ENCODE data around the gene POLR2E. TPM values are rescaled to one million over a fixed set of nuclear protein-coding genes. Genes with fewer than 3 reads are reported as not detected.

Gene POLR2E
- total RNA-seq, 1 donor from 2014 or later: 39.1 TPM

- H3K36me3 ChIP-seq (ENCODE audit: control insufficient read depth in 3 of 3, insufficient read depth in 3 of 3, low read length in 3 of 3): peaks cover 0 to 2% (median 0%) of the 10 kb centered on the region in 3 donors
- no peak overlapping the region for H3K27ac ChIP-seq (ENCODE audit: low read depth, low read length)
- peaks cover 0 to 14% (median 7%) of the 10 kb centered on the region in 3 donors for H3K4me1 ChIP-seq (ENCODE audit: control insufficient read depth in 3 of 3, insufficient read depth in 3 of 3, low read length in 3 of 3)
- no peaks in the 10 kb centered on the region for H3K9me3 ChIP-seq (ENCODE audit: control insufficient read depth in 3 of 3, low read length in 3 of 3)
- no peak overlapping the region for H3K9ac ChIP-seq (ENCODE audit: low read depth in 1 of 3, low read length in 3 of 3)
- peaks cover 0 to 47% (median 29%) of the 10 kb centered on the region in 3 donors for H3K27me3 ChIP-seq (ENCODE audit: control insufficient read depth in 3 of 3, insufficient read depth in 3 of 3, low read length in 3 of 3)
- no peak overlapping the region for H3K4me3 ChIP-seq (ENCODE audit: low read length in 3 of 3)
Measured at GRCh38 chr19:1081301-1082164, 13.6 kb downstream of the POLR2E start.

- H3K27me3 ChIP-seq (ENCODE audit: control insufficient read depth in 3 of 3, insufficient read depth in 3 of 3, low read length in 3 of 3): peaks cover 0 to 41% (median 27%) of the 10 kb centered on the region in 3 donors
- no peak overlapping the region for H3K4me3 ChIP-seq (ENCODE audit: low read length in 3 of 3)
- peaks cover 0 to 16% (median 7%) of the 10 kb centered on the region in 3 donors for H3K4me1 ChIP-seq (ENCODE audit: control insufficient read depth in 3 of 3, insufficient read depth in 3 of 3, low read length in 3 of 3)
- no peak overlapping the region for H3K27ac ChIP-seq (ENCODE audit: low read depth, low read length)
- no peaks in the 10 kb centered on the region for H3K9me3 ChIP-seq (ENCODE audit: control insufficient read depth in 3 of 3, low read length in 3 of 3)
- H3K36me3 ChIP-seq (ENCODE audit: control insufficient read depth in 3 of 3, insufficient read depth in 3 of 3, low read length in 3 of 3): peaks cover 0 to 2% (median 0%) of the 10 kb centered on the region in 3 donors
- H3K9ac ChIP-seq (ENCODE audit: low read depth in 1 of 3, low read length in 3 of 3): no peak overlapping the region
Measured at GRCh38 chr19:1080360-1081161, 14.6 kb downstream of the POLR2E start.

- H3K9me3 ChIP-seq (ENCODE audit: control insufficient read depth in 3 of 3, low read length in 3 of 3): no peaks in the 10 kb centered on the region
- H3K27me3 ChIP-seq (ENCODE audit: control insufficient read depth in 3 of 3, insufficient read depth in 3 of 3, low read length in 3 of 3): peaks cover 0 to 37% (median 21%) of the 10 kb centered on the region in 3 donors
- H3K36me3 ChIP-seq (ENCODE audit: control insufficient read depth in 3 of 3, insufficient read depth in 3 of 3, low read length in 3 of 3): peaks cover 0 to 2% (median 0%) of the 10 kb centered on the region in 3 donors
- H3K9ac ChIP-seq (ENCODE audit: low read depth in 1 of 3, low read length in 3 of 3): no peak overlapping the region
- H3K27ac ChIP-seq (ENCODE audit: low read depth, low read length): no peak overlapping the region
- no peak overlapping the region for H3K4me3 ChIP-seq (ENCODE audit: low read length in 3 of 3)
- peaks cover 0 to 18% (median 7%) of the 10 kb centered on the region in 3 donors for H3K4me1 ChIP-seq (ENCODE audit: control insufficient read depth in 3 of 3, insufficient read depth in 3 of 3, low read length in 3 of 3)
Measured at GRCh38 chr19:1079566-1080111, 15.5 kb downstream of the POLR2E start.

- H3K36me3 ChIP-seq (ENCODE audit: control insufficient read depth in 3 of 3, insufficient read depth in 3 of 3, low read length in 3 of 3): peaks cover 0 to 2% (median 0%) of the 10 kb centered on the region in 3 donors
- H3K27me3 ChIP-seq (ENCODE audit: control insufficient read depth in 3 of 3, insufficient read depth in 3 of 3, low read length in 3 of 3): peaks cover 14 to 31% (median 20%) of the 10 kb centered on the region in 3 donors
- H3K9me3 ChIP-seq (ENCODE audit: control insufficient read depth in 3 of 3, low read length in 3 of 3): no peaks in the 10 kb centered on the region
- H3K4me1 ChIP-seq (ENCODE audit: control insufficient read depth in 3 of 3, insufficient read depth in 3 of 3, low read length in 3 of 3): peaks cover 0 to 8% (median 0%) of the 10 kb centered on the region in 3 donors
- H3K9ac ChIP-seq (ENCODE audit: low read depth in 1 of 3, low read length in 3 of 3): no peak overlapping the region
- H3K4me3 ChIP-seq (ENCODE audit: low read length in 3 of 3): no peak overlapping the region
- H3K27ac ChIP-seq (ENCODE audit: low read depth, low read length): no peak overlapping the region
Measured at GRCh38 chr19:1076951-1077350, 18.2 kb downstream of the POLR2E start.

- H3K9ac ChIP-seq (ENCODE audit: low read depth in 1 of 3, low read length in 3 of 3): no peak overlapping the region
- no peak overlapping the region for H3K27ac ChIP-seq (ENCODE audit: low read depth, low read length)
- H3K36me3 ChIP-seq (ENCODE audit: control insufficient read depth in 3 of 3, insufficient read depth in 3 of 3, low read length in 3 of 3): peaks cover 0 to 2% (median 0%) of the 10 kb centered on the region in 3 donors
- no peak overlapping the region for H3K4me3 ChIP-seq (ENCODE audit: low read length in 3 of 3)
- H3K4me1 ChIP-seq (ENCODE audit: control insufficient read depth in 3 of 3, insufficient read depth in 3 of 3, low read length in 3 of 3): peaks cover 0 to 3% (median 0%) of the 10 kb centered on the region in 3 donors
- no peaks in the 10 kb centered on the region for H3K9me3 ChIP-seq (ENCODE audit: control insufficient read depth in 3 of 3, low read length in 3 of 3)
- peaks cover 22 to 26% (median 23%) of the 10 kb centered on the region in 3 donors for H3K27me3 ChIP-seq (ENCODE audit: control insufficient read depth in 3 of 3, insufficient read depth in 3 of 3, low read length in 3 of 3)
Measured at GRCh38 chr19:1076046-1076386, 19.2 kb downstream of the POLR2E start.

GRCh38 chr19:1074544-1075283, 20.5 kb downstream of the POLR2E start:
- H3K4me3 ChIP-seq (ENCODE audit: low read length in 3 of 3): no peak overlapping the region
- no peaks in the 10 kb centered on the region for H3K9me3 ChIP-seq (ENCODE audit: control insufficient read depth in 3 of 3, low read length in 3 of 3)
- H3K9ac ChIP-seq (ENCODE audit: low read depth in 1 of 3, low read length in 3 of 3): no peak overlapping the region
- H3K4me1 ChIP-seq (ENCODE audit: control insufficient read depth in 3 of 3, insufficient read depth in 3 of 3, low read length in 3 of 3): peaks cover 0 to 3% (median 2%) of the 10 kb centered on the region in 3 donors
- no peaks in the 10 kb centered on the region for H3K36me3 ChIP-seq (ENCODE audit: control insufficient read depth in 3 of 3, insufficient read depth in 3 of 3, low read length in 3 of 3)
- H3K27ac ChIP-seq (ENCODE audit: low read depth, low read length): no peak overlapping the region
- H3K27me3 ChIP-seq (ENCODE audit: control insufficient read depth in 3 of 3, insufficient read depth in 3 of 3, low read length in 3 of 3): peaks cover 30 to 34% (median 34%) of the 10 kb centered on the region in 3 donors

GRCh38 chr19:1073956-1074517, 21.1 kb downstream of the POLR2E start:
- no peak overlapping the region for H3K27ac ChIP-seq (ENCODE audit: low read depth, low read length)
- no peaks in the 10 kb centered on the region for H3K9me3 ChIP-seq (ENCODE audit: control insufficient read depth in 3 of 3, low read length in 3 of 3)
- H3K4me1 ChIP-seq (ENCODE audit: control insufficient read depth in 3 of 3, insufficient read depth in 3 of 3, low read length in 3 of 3): peaks cover 2 to 4% (median 2%) of the 10 kb centered on the region in 3 donors
- H3K27me3 ChIP-seq (ENCODE audit: control insufficient read depth in 3 of 3, insufficient read depth in 3 of 3, low read length in 3 of 3): peaks cover 37 to 39% (median 38%) of the 10 kb centered on the region in 3 donors
- H3K36me3 ChIP-seq (ENCODE audit: control insufficient read depth in 3 of 3, insufficient read depth in 3 of 3, low read length in 3 of 3): no peaks in the 10 kb centered on the region
- H3K9ac ChIP-seq (ENCODE audit: low read depth in 1 of 3, low read length in 3 of 3): no peak overlapping the region
- H3K4me3 ChIP-seq (ENCODE audit: low read length in 3 of 3): no peak overlapping the region

GRCh38 chr19:1073063-1073955, 21.9 kb downstream of the POLR2E start:
- Histone ChIP-seq H3K4me3 (ENCODE audit: low read length in 3 of 3) (no peak overlapping the region), H3K9ac (ENCODE audit: low read depth in 1 of 3, low read length in 3 of 3) (no peak overlapping the region), H3K27me3 (ENCODE audit: control insufficient read depth in 3 of 3, insufficient read depth in 3 of 3, low read length in 3 of 3) (peaks cover 44 to 47% (median 45%) of the 10 kb centered on the region in 3 donors), H3K27ac (ENCODE audit: low read depth, low read length) (no peak overlapping the region), H3K9me3 (ENCODE audit: control insufficient read depth in 3 of 3, low read length in 3 of 3) (no peaks in the 10 kb centered on the region), H3K4me1 (ENCODE audit: control insufficient read depth in 3 of 3, insufficient read depth in 3 of 3, low read length in 3 of 3) (peaks cover 2 to 8% (median 5%) of the 10 kb centered on the region in 3 donors), H3K36me3 (ENCODE audit: control insufficient read depth in 3 of 3, insufficient read depth in 3 of 3, low read length in 3 of 3) (no peaks in the 10 kb centered on the region)
